Left kidney (tissue), 8 donors: Measurements from ENCODE around the gene UNCX. TPM values are rescaled to one million over a fixed set of nuclear protein-coding genes. Genes with fewer than 3 reads are reported as not detected.
"Not testable (repeated sequence)": the region's sequence is repeated elsewhere in the genome, so short reads cannot be mapped to it uniquely, and the experiment has no call there.

Experiments used
- DNase-seq: peaks from one replicate; pipeline ENCODE4 v3.0.0-alpha.2; 2013
- long read RNA-seq, 8 donors: transcript quantifications; one replicate each; lab custom pipeline, GENCODE V29; 2026
- polyA plus RNA-seq: library from polyadenylated mRNA; unstranded; fragments of 120-200 nt; gene quantifications from one replicate; pipeline ENCODE4 v1.2.1, GENCODE V29; 2013; ENCODE audit not compliant: insufficient read length

Gene UNCX
- 8.5 TPM for polyA plus RNA-seq
- long read RNA-seq, donor 1, transcript UNCX-201 (3 exons, 2,048 nt): major isoform, 20 of 26 reads
- long read RNA-seq, donor 1, partial matches to known transcripts: 6 of 26 reads
- long read RNA-seq, donor 1, other reads (novel, unspliced or antisense): 0 of 26 reads
- long read RNA-seq, donor 2, transcript UNCX-201 (3 exons, 2,048 nt): major isoform, 18 of 18 reads
- long read RNA-seq, donor 2, partial matches to known transcripts: 0 of 18 reads
- long read RNA-seq, donor 2, other reads (novel, unspliced or antisense): 0 of 18 reads
- long read RNA-seq, donor 3, transcript UNCX-201 (3 exons, 2,048 nt): major isoform, 6 of 6 reads
- long read RNA-seq, donor 3, partial matches to known transcripts: 0 of 6 reads
- long read RNA-seq, donor 3, other reads (novel, unspliced or antisense): 0 of 6 reads
- long read RNA-seq, donor 4: 0 reads
- long read RNA-seq, donor 5, transcript UNCX-201 (3 exons, 2,048 nt): major isoform, 14 of 14 reads
- long read RNA-seq, donor 5, partial matches to known transcripts: 0 of 14 reads
- long read RNA-seq, donor 5, other reads (novel, unspliced or antisense): 0 of 14 reads
- long read RNA-seq, donor 6, transcript UNCX-201 (3 exons, 2,048 nt): major isoform, 25 of 53 reads
- long read RNA-seq, donor 6, partial matches to known transcripts: 28 of 53 reads
- long read RNA-seq, donor 6, other reads (novel, unspliced or antisense): 0 of 53 reads
- long read RNA-seq, donor 7, transcript UNCX-201 (3 exons, 2,048 nt): major isoform, 26 of 53 reads
- long read RNA-seq, donor 7, partial matches to known transcripts: 27 of 53 reads
- long read RNA-seq, donor 7, other reads (novel, unspliced or antisense): 0 of 53 reads
- long read RNA-seq, donor 8, transcript UNCX-201 (3 exons, 2,048 nt): major isoform, 6 of 6 reads
- long read RNA-seq, donor 8, partial matches to known transcripts: 0 of 6 reads
- long read RNA-seq, donor 8, other reads (novel, unspliced or antisense): 0 of 6 reads

DNA sequence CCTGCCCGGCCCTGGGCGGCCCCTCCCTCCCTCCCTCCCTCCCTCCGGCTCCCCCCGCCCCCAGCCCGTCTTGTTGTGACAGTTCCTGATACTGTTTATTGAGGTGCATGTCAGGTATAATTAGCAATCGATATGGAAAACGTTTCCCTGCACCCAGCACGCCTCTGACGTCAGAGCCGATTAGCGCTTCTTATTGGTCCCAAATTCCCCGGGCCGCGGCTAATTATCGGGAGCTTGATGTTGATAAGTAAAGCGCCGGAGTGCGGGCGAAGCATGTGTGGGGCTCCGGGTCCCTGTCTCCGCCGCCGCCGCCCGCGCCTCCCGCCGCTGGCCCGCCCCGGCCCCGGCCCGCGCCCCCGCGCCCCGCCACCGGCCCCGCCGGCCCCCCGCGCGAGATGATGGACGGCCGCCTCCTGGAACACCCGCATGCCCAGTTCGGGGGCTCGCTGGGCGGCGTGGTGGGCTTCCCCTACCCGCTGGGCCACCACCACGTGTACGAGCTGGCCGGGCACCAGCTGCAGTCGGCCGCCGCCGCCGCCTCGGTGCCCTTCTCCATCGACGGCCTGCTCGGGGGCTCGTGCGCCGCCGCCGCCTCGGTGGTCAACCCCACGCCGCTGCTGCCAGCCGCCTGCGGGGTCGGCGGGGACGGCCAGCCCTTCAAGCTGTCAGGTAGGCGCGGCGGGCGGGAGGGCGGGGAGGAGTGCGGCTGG is at the start of gene UNCX:
Gene UNCX (plus strand): TSS at position 250 of the 710 bp plus-strand sequence. CDS start 146 bp downstream, at position 396.
- DNase-seq: no peak

DNA sequence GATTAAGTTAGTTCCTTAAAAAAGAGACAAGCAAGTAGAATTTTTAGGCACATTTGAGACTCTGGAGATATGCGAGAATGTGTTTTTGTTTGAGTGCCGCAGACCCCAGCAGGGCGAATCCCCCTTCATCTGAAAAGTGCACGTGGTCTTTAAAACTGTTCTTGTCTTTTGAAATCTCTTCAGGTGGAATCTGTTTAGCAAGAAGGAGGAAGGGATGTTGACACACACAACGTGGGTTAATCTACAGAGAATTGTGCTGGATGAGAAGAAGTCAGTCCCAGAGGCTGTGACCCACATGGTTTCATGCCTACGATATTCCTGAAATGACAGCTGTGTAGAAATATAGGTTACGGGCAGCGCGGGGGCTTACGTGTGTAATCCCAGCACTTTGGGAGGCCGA is 45.5 kb upstream of the UNCX start:
- DNase-seq: no peak

DNA sequence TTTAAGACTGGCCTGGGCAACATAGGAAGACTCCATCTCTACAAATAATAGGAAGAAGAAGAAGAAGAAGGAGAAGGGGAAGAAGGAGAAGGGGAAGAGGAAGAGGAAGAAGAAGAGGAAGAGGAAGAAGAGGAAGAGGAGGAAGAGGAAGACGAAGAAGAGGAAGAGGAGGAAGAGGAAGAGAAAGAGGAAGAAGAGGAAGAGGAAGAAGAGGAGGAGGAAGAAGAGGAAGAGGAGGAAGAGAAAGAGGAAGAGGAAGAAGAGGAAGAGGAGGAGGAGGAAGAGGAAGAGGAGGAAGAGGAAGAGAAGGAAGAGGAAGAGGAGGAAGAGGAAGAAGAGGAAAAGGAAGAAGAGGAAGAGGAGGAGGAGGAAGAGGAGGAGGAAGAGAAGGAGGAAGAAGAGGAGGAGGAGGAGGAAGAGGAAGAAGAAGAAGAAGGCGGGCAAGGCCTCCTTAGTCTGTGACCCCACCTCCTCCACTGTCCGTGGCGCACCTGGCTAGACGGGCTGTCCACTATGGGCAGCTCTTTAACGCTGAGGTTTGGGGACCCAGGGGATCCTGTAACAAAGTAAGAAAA is 43.9 kb upstream of the UNCX start:
- DNase-seq: no peak

DNA sequence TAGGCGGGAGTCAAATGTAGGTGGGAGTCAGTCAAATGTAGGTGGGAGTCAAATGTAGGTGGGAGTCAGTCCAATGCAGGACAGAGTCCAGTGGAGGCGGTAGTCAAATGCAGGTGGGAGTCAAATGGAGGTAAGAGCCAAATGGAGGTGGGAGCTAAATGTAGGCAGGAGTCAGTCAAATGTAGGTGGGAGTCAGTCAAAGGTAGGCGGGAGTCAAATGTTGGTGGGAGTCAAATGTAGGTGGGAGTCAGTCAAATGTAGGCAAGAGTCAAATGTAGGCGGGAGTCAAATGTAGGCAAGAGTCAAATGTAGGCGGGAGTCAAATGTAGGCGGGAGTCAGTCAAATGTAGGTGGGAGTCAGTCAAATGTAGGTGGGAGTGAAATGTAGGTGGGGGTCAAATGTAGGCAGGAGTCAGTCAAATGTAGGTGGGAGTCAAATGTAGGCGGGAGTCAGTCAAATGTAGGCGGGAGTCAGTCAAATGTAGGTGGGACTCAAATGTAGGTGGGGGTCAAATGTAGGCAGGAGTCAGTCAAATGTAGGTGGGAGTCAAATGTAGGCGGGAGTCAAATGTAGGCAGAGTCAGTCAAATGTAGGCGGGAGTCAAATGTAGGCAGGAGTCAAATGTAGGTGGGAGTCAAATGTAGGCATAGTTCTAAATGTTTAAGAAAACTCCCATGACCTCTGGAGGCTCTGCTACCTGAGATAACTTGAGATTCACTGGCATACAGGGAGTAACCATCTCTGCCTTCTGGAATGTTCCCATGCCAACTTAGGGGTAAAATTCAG is 42.5 kb upstream of the UNCX start:
- no peak for DNase-seq

DNA sequence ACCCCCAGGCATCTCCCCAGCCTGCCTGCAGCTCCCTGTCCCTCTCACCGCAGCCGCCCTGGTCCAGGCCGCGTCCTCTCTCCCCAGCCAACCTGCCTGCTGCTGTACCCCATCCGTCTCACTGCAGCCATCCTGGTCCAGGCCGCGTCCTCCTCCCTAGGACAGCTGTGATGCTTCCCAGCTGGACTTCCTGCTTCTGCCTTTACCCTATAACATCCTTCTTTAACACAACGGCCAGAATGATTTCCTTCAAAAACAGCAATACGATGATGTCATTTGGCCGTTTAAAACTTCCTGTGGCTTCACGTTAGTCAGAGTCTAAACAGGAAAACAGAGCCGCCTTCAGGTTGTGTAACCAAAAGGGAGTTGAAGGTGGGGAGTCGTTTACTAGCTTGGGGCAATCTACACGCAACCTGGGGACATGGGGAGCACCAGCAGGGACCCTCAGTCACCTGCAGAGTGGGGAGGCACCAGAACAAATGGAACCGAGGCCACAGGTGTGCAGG is 40.4 kb upstream of the UNCX start:
- DNase-seq: no peak

DNA sequence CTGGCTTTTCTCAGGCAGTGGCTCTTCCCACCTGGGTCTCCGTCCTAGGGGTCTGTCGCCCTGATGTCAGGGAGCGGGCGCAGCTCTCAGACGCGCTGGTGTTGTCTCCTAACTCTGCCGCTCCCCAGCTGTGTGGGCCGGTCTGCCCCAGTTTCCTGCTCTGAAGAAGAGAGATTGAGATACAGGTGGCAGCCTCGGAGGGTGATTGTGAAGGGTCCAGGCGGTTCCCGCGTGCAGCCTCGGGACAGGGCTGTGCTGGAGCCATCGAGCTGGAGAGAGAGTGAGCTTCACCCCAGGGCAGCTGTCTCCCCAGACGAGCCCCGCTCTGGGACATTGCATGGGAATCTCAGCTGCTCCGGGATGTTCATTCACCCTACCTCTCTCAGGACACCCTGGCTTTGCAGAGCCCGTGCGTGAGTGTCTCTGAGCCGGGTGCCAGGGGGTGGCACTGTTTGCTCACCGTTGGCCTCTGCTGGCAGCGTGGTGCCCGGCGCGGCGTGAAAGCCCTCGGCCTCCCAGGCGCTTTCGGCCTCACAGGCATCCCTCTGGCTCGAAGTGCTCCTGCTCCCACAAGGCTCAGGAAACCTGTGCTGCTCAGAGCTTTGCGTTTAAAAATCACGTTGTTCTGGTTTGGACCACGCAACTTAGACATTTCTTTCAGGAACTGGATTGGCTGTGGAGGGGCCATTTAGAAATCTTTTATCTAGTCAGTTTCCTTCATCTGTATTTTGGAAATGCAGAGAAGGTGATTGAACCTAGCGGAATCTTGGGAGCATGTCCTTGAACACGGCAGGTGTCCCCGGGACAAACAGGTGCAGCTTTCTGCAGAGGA is 38.9 kb upstream of the UNCX start:
- peak; percentile 71 for DNase-seq

DNA sequence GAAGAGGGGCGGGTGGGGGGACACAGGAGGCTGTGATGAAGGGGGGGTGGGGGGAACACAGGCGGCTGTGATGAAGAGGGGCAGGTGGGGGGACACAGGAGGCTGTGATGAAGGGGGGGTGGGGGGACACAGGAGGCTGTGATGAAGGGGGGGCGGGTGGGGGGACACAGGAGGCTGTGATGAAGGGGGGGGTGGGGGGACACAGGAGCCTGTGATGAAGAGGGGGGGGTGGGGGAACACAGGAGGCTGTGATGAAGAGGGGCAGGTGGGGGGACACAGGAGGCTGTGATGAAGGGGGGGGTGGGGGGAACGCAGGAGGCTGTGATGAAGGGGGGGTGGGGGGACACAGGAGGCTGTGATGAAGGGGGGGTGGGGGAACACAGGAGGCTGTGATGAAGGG is 36.2 kb upstream of the UNCX start:
- not testable (repeated sequence) for DNase-seq

DNA sequence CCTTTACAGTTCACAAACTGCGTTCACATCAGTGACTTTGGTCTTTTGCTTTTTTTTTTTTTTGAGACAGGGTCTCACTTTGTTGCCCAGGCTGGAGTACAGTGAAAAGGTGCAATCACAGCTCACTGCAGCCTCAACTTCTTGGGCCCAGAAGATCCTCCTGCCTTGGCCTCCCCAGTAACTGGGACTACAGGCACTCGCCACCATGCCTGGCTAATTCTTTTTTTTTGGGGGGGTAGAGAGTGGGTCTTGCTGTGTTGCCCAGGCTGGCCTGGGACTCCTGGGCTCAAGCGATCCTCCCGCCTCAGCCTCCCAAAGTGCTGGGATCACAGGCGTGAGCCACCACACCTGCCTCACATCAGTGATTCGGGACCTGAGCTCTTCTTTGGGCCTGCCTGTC is 35.7 kb upstream of the UNCX start:
- no peak for DNase-seq

DNA sequence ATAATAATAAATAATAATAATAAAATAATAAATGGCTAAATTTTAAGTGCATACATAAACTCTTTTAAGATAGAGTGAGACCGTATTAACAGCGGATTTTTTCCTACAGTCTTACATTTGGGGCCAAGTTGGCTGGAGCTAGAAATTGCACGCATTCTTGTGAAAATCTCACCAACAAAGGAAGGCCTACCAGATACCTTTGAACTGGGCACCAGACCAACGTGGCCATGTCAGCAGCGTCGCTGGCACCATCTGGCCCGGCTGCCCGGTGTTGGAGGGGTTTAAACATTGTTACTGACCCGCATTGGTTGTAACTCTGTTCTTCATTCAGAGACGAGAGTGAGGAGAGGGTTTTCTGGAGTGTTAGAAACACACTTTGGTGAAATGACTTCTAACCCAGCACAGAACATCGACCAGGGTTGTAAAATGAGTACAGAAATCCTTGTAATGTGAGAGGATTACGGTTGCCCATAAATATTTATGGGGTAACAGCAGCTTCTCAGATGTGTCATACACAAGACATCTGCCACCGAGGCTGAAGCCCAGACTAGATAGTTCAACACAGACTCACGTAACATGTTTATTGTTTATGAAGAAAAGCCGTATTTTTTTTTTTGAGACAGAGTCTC is 34.6 kb upstream of the UNCX start:
- DNase-seq: no peak

DNA sequence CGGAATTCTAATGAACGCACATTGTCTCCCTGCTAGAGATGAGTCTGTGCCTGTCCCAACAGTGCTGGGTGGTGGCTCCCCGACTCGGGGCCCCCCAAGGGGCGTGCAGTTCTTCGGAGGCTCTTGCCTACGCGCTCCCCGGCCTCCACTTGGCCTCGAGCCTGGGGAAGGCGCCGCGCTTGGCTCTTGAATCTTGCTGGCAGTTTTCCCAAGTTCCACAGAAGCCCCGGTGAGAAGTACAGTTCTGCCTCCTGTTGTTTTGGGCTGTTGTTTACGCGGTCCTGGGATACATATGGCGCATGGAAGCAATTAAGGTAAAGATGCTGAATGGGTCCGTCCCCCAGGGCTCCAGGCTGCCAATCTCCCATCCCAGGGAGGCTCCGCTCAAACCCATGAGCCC is 32.6 kb upstream of the UNCX start:
- DNase-seq: no peak

DNA sequence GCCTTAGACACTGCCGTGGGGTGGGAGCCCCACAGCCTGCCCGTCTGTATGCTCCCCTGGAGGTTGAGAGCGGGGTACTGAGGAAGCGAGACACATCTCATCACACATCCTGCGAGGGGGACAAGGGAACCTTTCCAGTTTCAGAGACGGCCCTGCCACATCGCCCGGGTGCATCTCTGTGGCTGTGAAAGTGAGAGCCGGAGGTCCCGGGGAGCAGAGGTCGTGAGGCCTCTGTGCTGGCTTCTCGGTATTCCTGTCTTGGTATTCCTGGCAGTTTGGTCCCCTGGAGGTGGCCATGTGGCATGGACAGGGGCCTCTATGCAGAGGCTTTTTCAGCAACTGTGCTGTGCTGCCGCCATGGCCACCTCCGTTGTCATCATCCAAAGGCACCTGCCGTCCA is 30.8 kb upstream of the UNCX start:
- DNase-seq: no peak

DNA sequence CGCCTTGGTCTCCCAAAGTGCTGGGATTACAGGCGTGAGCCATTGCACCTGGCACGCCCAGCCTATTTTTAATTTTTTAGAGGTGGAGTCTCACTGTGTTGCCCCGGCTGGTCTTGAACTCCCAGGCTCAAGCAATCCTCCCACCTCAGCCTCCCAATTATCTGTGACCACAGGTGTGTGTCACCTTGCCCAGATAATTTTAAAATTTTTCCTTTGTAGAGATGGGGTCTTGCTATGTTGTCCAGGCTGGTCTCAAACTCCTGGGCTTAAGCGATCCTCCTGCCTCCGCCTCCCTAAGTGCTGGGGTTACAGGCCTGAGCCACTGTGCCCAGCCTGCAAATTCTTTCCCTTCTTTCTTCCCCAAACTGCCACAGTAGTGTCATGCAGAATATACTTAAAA is 29.8 kb upstream of the UNCX start:
- DNase-seq: not testable (repeated sequence)

DNA sequence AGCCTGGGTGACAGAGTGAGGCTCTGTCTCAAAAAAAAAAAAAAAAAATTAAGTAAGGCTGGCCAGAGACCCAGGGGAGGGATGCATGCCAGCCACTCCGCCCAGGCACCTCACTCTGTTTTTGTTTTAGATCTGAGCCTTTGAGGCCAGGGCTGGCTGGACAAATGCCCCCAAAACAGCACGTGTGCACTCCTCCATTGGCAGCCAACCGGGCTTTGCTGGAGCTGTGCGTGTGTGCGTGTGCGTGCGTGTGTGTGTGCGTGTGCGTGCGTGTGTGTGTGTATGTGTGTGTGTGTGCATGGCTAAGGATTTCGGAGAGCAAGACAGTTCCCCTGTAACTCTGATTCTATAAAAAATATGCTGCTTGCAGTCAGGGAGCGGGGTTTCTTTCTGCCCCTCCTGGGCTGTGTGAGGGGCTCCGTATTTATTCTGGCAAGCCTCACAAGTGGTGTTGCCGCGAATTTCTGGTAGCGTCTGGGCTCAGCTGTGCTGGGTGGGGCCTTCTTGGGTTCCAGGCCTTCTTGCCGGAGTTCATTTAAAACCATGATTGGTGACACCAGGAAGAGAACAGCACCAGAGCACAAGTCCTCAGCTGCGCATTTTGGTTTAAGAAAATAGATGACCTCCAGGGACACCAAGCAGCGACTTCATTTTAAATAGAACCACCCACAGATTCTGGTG is 28.1 kb upstream of the UNCX start:
- DNase-seq: no peak

DNA sequence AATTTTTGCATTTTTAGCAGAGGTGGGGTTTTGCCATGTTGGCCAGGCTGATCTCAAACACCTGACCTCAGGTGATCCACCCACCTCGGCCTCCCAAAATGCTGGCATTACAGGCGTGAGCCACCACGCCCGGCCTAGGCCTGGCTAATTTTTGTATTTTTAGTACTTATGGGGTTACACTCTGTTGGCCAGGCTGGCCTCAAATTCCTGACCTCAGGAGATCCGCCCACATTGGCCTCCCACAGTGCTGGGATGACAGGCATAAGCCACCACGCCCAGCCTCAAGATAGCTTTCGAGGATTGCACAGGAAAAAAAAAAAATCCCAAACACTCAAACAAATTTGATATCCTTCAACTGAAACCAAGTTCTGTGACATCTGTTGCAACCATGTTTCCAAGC is 26.9 kb upstream of the UNCX start:
- DNase-seq: not testable (repeated sequence)

DNA sequence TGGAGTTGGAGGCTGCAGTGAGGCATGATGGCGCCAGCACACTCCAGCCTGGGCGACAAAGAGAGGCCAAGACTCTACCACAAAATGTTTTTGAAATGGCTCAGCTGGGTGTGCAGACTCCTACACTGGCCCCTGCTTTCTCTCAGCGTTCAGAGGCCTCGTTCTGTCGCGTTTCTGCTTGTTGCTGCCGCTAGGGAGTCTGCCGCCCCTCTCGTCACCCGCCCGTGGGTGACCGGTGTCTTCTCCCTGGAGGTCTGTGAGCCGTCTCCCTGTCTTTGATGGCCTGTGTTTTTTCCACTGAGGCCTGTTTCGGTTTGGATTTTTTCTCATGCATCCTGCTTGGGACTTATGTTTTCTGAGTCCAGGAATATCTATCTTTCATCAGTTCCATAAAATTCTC is 23.6 kb upstream of the UNCX start:
- DNase-seq: no peak

DNA sequence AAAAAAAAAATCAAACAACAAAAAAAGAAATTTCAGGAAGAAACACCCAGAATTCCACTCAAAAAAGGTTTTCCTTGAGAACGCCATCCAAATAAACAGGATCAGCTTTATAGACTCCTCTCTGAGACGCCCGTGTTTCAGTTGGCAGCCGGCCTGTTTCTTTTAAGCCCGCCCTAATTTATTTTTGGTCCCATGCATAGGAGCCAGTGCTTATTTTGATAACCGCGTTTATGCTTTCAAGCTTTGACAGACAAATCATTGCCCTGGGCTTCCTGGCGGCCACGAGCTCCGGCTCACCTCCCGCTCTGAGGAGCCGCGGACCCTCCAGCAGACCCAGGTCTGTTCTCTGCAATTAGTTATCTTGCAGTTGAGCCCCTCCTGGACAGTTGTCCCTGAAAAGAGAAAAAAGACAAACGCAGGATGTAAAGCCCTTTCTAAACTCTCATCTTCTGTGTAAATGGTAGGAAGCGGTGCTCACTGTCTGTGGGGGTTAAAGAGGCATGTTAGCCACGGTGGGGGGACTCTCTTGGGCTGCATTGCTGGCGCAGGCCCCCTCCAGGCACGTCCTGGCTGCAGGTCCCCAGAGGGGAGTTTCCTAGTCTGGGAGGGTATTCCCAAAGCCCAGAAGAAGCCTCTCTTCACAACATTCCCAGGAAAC is 22.2 kb upstream of the UNCX start:
- no peak for DNase-seq

DNA sequence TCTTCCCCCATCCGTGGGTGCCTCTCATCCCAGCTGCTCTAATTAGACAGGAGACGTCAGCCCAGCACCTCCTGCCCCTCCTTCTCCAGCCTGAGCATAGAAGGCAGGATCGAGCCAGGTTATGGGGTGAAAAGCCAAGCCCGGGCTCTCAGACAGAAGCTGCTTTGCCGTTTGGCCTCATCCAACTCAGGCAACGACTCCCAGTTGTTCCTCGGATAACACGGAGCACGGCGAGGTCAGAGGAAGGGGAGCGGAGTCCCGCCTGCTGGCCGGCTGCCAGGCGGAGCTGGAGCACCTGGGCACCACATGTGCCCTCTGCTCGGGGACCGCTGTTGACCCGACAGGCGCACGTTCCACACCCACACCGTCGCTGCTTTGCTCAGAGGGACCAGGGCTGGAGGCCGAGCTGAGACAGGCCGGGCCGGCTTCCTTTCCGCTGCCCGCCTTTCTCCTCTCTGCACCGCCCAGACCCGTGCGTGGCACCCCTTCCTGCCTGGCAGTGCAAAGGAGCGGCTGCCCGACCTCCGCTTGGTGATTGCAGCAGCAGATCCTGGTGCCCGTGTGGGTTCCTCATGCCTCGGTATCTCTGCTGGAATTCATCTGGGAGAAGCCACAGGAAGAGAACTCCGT is 21.6 kb upstream of the UNCX start:
- no peak for DNase-seq

DNA sequence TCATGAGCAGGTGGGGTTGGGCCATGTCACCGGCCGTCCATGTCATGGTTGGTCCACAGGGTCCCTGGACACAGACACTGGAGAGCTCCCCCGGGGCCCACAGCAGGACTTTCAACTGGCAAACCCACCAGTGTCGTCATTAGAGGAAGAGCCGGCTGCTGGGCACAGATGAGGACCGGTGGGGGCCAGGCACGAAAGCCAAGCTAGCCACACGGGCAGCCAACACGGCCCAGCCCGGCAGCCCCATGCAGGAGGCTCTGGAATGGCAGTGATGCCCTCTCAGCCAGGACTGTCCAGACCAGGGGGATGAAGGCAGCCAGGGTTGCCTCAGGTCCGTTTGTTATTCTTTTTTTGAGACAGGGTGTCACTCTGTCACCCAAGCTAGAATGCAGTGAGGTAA is 21.1 kb upstream of the UNCX start:
- DNase-seq: no peak
